AG04449 (cell line): ENCODE measurements around the gene CPA5.

Source experiments
- CTCF ChIA-PET: fragments of 350-600 bp; formaldehyde crosslinking; extraction: SDS; loops from one replicate; lab custom pipeline; 2021; ENCODE audit warnings: antibody characterized with exemption; lab: Yijun Ruan, JAX
- POLR2A ChIA-PET: fragments of 400-600, 350-600 bp; formaldehyde crosslinking; extraction: SDS; loops from one replicate; lab custom pipeline; 2020; ENCODE audit warnings: antibody characterized with exemption, inconsistent platforms; lab: Yijun Ruan, JAX
- DNase-seq: peaks from one replicate; pipeline ENCODE4 v3.0.0-alpha.2; 2010; ENCODE audit warnings: low read depth, low spot score
- H3K4me3 ChIP-seq: 2 replicates; pipeline ENCODE4 v1.5.1; 2011; ENCODE audit warnings: low read depth, mild to moderate bottlenecking, control low read depth, low read length
- TF ChIP-seq, protein P1 (sequence below): IDR thresholded peaks from one replicate; pipeline ENCODE4 v1.5.1; 2011; ENCODE audit warnings: mild to moderate bottlenecking, moderate library complexity, low read length, control low read depth, inconsistent platforms; ENCODE audit not compliant: insufficient read depth; ENCODE audit errors: missing control alignments

Gene CPA5

GRCh38 chr7:130338233-130338632 is 6.4 kb upstream of the CPA5 start:
- H3K4me3 ChIP-seq, result no peak overlapping the region
- ChIA-PET POLR2A (no interaction called here), CTCF (no interaction called here)
- TF ChIP-seq, protein P1, sequence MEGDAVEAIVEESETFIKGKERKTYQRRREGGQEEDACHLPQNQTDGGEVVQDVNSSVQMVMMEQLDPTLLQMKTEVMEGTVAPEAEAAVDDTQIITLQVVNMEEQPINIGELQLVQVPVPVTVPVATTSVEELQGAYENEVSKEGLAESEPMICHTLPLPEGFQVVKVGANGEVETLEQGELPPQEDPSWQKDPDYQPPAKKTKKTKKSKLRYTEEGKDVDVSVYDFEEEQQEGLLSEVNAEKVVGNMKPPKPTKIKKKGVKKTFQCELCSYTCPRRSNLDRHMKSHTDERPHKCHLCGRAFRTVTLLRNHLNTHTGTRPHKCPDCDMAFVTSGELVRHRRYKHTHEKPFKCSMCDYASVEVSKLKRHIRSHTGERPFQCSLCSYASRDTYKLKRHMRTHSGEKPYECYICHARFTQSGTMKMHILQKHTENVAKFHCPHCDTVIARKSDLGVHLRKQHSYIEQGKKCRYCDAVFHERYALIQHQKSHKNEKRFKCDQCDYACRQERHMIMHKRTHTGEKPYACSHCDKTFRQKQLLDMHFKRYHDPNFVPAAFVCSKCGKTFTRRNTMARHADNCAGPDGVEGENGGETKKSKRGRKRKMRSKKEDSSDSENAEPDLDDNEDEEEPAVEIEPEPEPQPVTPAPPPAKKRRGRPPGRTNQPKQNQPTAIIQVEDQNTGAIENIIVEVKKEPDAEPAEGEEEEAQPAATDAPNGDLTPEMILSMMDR, result no peak
- no peak for DNase-seq

DNA sequence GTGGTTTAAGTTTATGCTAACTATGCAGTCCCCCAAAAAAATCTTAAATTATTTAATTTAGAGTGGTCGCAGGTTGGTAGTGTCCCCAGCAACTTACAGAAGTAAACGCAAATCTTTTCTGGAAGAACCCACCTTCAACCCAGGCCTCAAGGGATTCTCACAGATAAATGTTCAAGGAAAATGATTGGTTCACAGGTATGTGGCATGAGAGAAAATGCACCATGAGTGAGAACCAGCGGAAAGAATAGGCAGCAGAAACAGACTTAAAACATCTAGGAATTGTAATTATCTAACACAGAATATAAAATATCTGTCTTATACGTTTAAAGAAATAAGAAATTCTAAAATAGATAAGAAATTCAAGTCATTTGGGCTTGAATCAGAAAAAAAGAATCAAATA is 2.7 kb upstream of the CPA5 start:
- ChIA-PET CTCF (no interaction called here), POLR2A (no interaction called here)
- TF ChIP-seq, protein P1, result no peak
- DNase-seq, result no peak
- no peak overlapping the region for H3K4me3 ChIP-seq

DNA sequence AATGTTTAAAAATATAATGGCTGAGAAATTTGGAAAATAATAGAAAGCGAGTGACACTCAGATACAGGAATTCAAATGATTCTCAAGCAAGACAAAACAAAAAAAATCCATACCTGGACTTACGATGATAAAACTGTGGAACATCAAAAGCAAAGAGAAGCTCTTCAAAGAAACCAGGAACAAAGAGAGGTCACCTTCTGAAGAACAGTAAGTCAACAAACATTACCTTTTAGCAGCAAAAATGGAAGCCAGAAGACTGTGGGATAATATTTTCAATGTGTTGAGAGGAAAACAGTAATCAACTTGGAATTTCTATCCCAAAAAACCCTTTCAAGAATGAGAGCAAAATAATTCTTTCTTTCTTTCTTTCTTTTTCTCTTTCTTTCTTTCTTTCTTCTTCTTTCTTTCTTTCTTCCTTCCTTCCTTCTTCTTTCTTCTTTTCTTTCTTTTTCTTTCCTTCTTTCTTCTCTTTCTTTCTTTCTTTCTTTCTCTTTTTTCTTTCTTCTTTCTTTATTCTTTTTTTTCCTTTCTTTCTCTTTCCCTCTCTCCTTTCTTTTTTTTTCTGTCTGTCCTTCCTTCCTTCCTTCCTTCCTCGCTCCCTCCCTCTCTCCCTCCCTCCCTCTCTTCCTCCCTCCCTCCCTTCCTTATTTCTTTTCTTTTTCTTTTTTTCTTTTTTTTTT is 1.8 kb upstream of the CPA5 start:
- no peak for DNase-seq
- H3K4me3 ChIP-seq, result no peak overlapping the region
- POLR2A ChIA-PET, result no interaction called here
- CTCF ChIA-PET, result no interaction called here
- TF ChIP-seq, protein P1, result no peak

DNA sequence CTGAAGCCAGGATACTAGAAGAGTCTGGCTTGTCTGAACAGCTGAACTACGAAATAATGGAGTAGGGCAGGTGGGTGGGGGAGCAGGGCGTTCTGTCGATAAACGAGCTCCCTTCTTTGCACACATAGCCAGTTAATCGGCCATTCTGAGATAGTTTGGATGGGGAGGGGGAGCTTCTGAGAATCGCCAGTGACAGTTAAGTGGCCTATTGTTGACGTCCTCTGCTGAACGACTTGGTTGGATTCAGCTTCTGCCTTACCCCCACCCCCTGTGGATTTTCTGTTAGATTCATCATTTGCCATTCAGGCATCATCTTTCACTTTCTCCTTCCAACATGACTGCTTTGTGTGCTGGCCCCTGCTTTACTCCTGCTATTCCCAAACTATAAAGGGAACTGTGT is 520 bp downstream of the CPA5 start:
- no peak overlapping the region for H3K4me3 ChIP-seq
- POLR2A ChIA-PET, result no interaction called here
- TF ChIP-seq, protein P1, result no peak
- DNase-seq, result no peak
- CTCF ChIA-PET, result interaction anchor here (1.0 to 1.6 kb wide), 4 partner anchors 10 to 67 kb away, joined by 3 read pairs; no protein-coding TSS in a partner anchor

DNA sequence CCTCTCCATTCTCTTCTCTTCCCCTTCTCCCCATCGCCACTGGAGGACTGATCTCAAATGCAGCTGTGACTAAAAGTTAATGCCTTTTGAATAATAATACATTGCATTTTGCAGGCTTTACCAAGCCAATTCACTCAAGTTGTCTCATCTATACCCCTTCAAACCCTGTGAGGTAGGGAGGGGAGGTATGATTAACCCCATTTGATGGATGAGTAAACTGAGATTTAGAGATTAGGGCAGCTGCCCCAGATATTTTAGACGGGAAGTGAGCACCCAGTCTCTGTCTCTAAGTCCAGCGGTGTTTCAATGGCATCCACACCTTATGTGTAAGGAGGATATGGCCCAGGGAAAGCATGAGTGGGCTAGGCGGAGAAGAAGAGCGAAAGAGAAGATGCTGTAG is 1.1 kb downstream of the CPA5 start:
- POLR2A ChIA-PET, result no interaction called here

DNA sequence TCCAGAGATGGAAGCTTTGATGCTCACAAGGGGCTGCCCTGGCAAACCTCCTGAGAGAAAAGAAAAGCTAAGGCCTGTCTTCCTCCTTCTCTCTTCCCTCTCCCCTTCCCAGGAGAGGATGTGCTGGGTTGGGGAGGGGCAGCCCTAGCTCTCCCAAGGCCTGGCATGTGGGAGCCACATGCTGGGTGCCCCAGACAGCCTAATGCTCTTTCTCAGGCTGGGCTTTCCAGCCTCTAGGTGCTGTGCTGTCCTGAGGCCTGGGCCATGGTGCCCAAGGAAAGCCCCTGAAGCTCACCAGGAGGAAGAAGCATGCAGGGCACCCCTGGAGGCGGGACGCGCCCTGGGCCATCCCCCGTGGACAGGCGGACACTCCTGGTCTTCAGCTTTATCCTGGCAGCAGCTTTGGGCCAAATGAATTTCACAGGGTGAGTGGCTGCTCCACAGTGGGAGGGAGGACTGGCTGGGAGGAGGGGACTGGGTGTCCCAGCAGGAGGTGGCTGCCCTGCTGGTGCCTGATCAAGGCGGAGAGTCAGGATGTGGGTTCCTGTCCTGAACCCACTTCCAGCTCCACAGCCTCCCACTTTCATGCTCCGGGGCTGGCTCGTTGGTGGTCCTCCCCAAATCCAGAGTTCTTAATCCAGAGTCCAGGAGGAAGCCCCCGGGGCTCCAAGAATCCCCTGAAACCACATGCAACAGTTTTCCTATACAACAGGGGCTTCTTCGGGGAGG is 1.7 kb downstream of the CPA5 start:
- POLR2A ChIA-PET, result no interaction called here

More for the DNA sequence above, 1.1 kb downstream of the CPA5 start:
- CTCF ChIA-PET, result interaction anchor here (1.3 to 1.6 kb wide), 2 partner anchors 10 to 26 kb away, joined by 3 read pairs; no protein-coding TSS in a partner anchor
- DNase-seq, result no peak
- TF ChIP-seq, protein P1, result no peak
- no peak overlapping the region for H3K4me3 ChIP-seq

More for the DNA sequence above, 1.7 kb downstream of the CPA5 start:
- no peak for DNase-seq
- CTCF ChIA-PET, result interaction anchor here (1.3 kb wide), 1 partner anchor 27 kb away, joined by 3 read pairs; no protein-coding TSS in a partner anchor
- H3K4me3 ChIP-seq, result no peak overlapping the region
- TF ChIP-seq, protein P1, result no peak
